Measurements from ENCODE around the gene STEAP2. TPM values are rescaled to one million over a fixed set of nuclear protein-coding genes. Genes with fewer than 3 reads are reported as not detected.

Gene STEAP2
- total RNA-seq, 1 experiment from 2014 or later, result 13.4 TPM

DNA sequence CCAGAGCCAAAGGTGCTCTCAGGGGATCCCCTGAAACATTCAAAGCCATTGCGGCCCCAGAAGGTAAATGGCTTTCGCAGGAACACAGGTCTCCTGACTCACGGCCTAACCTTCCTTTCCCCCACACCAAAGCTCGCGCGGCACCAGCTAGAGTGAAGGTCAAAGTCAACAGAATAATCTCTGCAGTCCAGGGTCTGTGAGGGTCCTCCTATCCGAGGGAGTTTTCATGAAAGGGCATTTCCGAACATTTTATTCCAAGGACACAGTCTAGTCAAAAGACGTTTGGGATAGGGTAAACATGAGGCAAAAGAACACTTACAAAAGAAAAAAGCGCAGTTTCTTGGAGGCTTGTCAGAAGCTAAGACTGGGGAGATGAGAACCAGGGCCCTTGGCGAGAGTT, 559 bp upstream of the STEAP2 start:
- no peak for DNase-seq (ENCODE audit: low read depth, low spot score)
- H3K4me1 ChIP-seq (ENCODE audit: control insufficient read depth in 1 of 2, insufficient read depth in 2 of 2, low read length in 2 of 2), result peaks cover 9 to 22% of the 10 kb centered on the region in 2 experiments
- TSS peak; percentile 84 for BruUV-seq (replicated peaks)
- H3K9me3 ChIP-seq (ENCODE audit: control insufficient read depth in 1 of 2, insufficient read depth in 1 of 2, low read depth in 1 of 2, low read length in 2 of 2), result no peaks in the 10 kb centered on the region
- H2AFZ ChIP-seq (ENCODE audit: low read depth, low read length, poor library complexity, severe bottlenecking), result peak overlapping the region; percentile 59
- CTCF ChIA-PET, result interaction anchor here (0.5 to 1.6 kb wide), 14 partner anchors 11 to 216 kb away, joined by 3 to 11 read pairs (median 5); partner anchors contain the start of gene STEAP1
- TF ChIP-seq, protein P1, sequence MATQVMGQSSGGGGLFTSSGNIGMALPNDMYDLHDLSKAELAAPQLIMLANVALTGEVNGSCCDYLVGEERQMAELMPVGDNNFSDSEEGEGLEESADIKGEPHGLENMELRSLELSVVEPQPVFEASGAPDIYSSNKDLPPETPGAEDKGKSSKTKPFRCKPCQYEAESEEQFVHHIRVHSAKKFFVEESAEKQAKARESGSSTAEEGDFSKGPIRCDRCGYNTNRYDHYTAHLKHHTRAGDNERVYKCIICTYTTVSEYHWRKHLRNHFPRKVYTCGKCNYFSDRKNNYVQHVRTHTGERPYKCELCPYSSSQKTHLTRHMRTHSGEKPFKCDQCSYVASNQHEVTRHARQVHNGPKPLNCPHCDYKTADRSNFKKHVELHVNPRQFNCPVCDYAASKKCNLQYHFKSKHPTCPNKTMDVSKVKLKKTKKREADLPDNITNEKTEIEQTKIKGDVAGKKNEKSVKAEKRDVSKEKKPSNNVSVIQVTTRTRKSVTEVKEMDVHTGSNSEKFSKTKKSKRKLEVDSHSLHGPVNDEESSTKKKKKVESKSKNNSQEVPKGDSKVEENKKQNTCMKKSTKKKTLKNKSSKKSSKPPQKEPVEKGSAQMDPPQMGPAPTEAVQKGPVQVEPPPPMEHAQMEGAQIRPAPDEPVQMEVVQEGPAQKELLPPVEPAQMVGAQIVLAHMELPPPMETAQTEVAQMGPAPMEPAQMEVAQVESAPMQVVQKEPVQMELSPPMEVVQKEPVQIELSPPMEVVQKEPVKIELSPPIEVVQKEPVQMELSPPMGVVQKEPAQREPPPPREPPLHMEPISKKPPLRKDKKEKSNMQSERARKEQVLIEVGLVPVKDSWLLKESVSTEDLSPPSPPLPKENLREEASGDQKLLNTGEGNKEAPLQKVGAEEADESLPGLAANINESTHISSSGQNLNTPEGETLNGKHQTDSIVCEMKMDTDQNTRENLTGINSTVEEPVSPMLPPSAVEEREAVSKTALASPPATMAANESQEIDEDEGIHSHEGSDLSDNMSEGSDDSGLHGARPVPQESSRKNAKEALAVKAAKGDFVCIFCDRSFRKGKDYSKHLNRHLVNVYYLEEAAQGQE (IDR thresholded peaks at IDR 0.05; ENCODE audit: low read depth), result no peak
- TF ChIP-seq RAD21 (IDR thresholded peaks at IDR 0.05; ENCODE audit: low read depth) (no peak), ZNF274 (IDR thresholded peaks at IDR 0.05; ENCODE audit: low read depth, low read length) (no peak)
- no peaks in the 10 kb centered on the region for H3K27me3 ChIP-seq (ENCODE audit: insufficient read depth, low read length)
- H3K4me3 ChIP-seq (replicated peaks in 1 of 2; ENCODE audit: low read depth in 1 of 2, low read length in 2 of 2), result peak overlapping the region; percentile 69 to 85
- intact Hi-C loops (cut with micrococcal nuclease), result loop anchor here (2.0 to 5.0 kb wide), 2 partner anchors 32 to 54 kb away; no protein-coding TSS in a partner anchor
- H4K20me1 ChIP-seq (ENCODE audit: insufficient read depth), result no peaks in the 10 kb centered on the region
- RAD21 ChIA-PET (ENCODE audit: low non-redundant PET in 1 of 2, low total read pairs in 2 of 2, uncharacterized antibody in 2 of 2, unreplicated experiment in 2 of 2), result interaction anchor here in 1 of 2 experiments (0.7 kb wide), 1 partner anchor 57 kb away, joined by 3 read pairs; the partner anchor contains the start of gene STEAP1
- H3K4me2 ChIP-seq (ENCODE audit: low read length), result peak overlapping the region; percentile 97
- 0 out of 2 replicates have a peak, but pooled peaks have one; percentile 0 for ATAC-seq
- no peaks in the 10 kb centered on the region for H3K36me3 ChIP-seq (ENCODE audit: control insufficient read depth in 1 of 2, insufficient read depth in 2 of 2, low read length in 2 of 2)
- POLR2A ChIA-PET, result interaction anchor here (1.0 to 1.8 kb wide), 5 partner anchors 15 to 57 kb away, joined by 3 to 12 read pairs (median 5); partner anchors contain the start of gene STEAP1
- H3K9me2 ChIP-seq (ENCODE audit: insufficient read depth), result no peaks in the 10 kb centered on the region
- peak overlapping the region; percentile 88; the same call in 1 of the 2 replicates for H3K27ac ChIP-seq (ENCODE audit: low read depth, low read length)
- peaks cover 4% of the 10 kb centered on the region; the same call in 1 of the 2 replicates for H3K79me2 ChIP-seq (ENCODE audit: insufficient read depth, low read length)
- peak overlapping the region; percentile 80 for H3K9ac ChIP-seq (ENCODE audit: low read length)

DNA sequence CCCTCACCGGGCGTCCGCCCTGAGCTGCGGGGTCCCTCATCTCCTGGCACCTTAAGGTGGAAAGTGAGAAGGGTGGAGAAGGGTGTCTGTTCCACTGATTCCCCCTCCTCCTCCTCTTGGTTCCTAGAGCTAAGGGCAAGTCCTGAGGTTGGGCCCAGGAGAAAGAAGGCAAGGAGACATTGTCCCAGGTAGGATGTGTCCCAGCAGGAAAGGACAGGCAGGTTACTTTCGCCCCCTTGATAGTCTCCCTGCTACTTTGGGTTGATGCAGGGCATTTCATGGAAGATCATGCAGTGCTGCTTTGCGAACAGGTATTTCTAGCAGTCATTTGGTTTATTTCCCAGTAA, 582 bp downstream of the STEAP2 start:
- Histone ChIP-seq H3K4me2 (ENCODE audit: low read length) (peak overlapping the region; percentile 97), H3K9ac (ENCODE audit: low read length) (peak overlapping the region; percentile 80), H3K9me3 (ENCODE audit: control insufficient read depth in 1 of 2, insufficient read depth in 1 of 2, low read depth in 1 of 2, low read length in 2 of 2) (no peaks in the 10 kb centered on the region), H4K20me1 (ENCODE audit: insufficient read depth) (no peaks in the 10 kb centered on the region), H3K4me1 (ENCODE audit: control insufficient read depth in 1 of 2, insufficient read depth in 2 of 2, low read length in 2 of 2) (peaks cover 9 to 22% of the 10 kb centered on the region in 2 experiments), H3K79me2 (ENCODE audit: insufficient read depth, low read length) (peaks cover 4% of the 10 kb centered on the region; the same call in 1 of the 2 replicates), H3K9me2 (ENCODE audit: insufficient read depth) (no peaks in the 10 kb centered on the region), H3K36me3 (ENCODE audit: control insufficient read depth in 1 of 2, insufficient read depth in 2 of 2, low read length in 2 of 2) (no peaks in the 10 kb centered on the region), H2AFZ (ENCODE audit: low read depth, low read length, poor library complexity, severe bottlenecking) (peak overlapping the region; percentile 17), H3K27ac (ENCODE audit: low read depth, low read length) (peak overlapping the region; percentile 88), H3K27me3 (ENCODE audit: insufficient read depth, low read length) (no peaks in the 10 kb centered on the region), H3K4me3 (replicated peaks in 1 of 2; ENCODE audit: low read depth in 1 of 2, low read length in 2 of 2) (peak overlapping the region; percentile 69 to 85)
- intact Hi-C loops (cut with micrococcal nuclease), result loop anchor here (5.0 kb wide), 1 partner anchor 55 kb away; no protein-coding TSS in a partner anchor
- TF ChIP-seq SP1 (IDR thresholded peaks at IDR 0.05; ENCODE audit: low read depth) (no peak), ZFX (IDR thresholded peaks at IDR 0.05) (peak; percentile 69)
- ChIA-PET RAD21 (ENCODE audit: low non-redundant PET in 1 of 2, low total read pairs in 2 of 2, uncharacterized antibody in 2 of 2, unreplicated experiment in 2 of 2) (no interaction called here), CTCF (interaction anchor here (0.9 to 1.6 kb wide), 11 partner anchors 11 to 215 kb away, joined by 3 to 11 read pairs (median 5); partner anchors contain the start of gene STEAP1), POLR2A (interaction anchor here (0.7 to 1.8 kb wide), 5 partner anchors 16 to 33 kb away, joined by 3 to 12 read pairs (median 5); no protein-coding TSS in a partner anchor)
- no peak for DNase-seq (ENCODE audit: low read depth, low spot score)
- ATAC-seq, result peak; percentile 46
- no TSS peak for BruUV-seq (replicated peaks)

Measured in HCT116 (cell line).